PFSK-1 (cell line): ENCODE results near the gene HSD17B11.

ENCODE experiments used
- FOXP2 ChIP-seq: optimal IDR thresholded peaks from 2 replicates; pipeline ENCODE3; 2011; ENCODE audit warnings: borderline replicate concordance, control low read depth, inconsistent platforms; ENCODE audit not compliant: insufficient read depth; ENCODE audit errors: extremely low read length, extremely low read depth
- POLR2AphosphoS5 ChIP-seq: IDR thresholded peaks from 2 replicates; pipeline ENCODE4 v1.6.1; 2012; ENCODE audit warnings: low read depth, mild to moderate bottlenecking, control low read depth, low read length, moderate library complexity
- SIN3A ChIP-seq: IDR thresholded peaks from 2 replicates; pipeline ENCODE4 v1.6.1; 2012; ENCODE audit warnings: mild to moderate bottlenecking, low read length, moderate library complexity, borderline replicate concordance; ENCODE audit not compliant: insufficient read depth
- TAF1 ChIP-seq: IDR thresholded peaks from 2 replicates; pipeline ENCODE4 v1.6.1; 2012; ENCODE audit warnings: low read length, control low read depth, borderline replicate concordance; ENCODE audit not compliant: insufficient read depth
- TF ChIP-seq, protein P1 (sequence below), 2 experiments: IDR thresholded peaks; 2 replicates each; pipeline versions ENCODE4 v1.6.1 to v1.8.0; 2011 to 2012; ENCODE audit warnings: low read depth in 2 of 2, low read length in 2 of 2, control low read depth in 1 of 2, inconsistent platforms in 1 of 2, mild to moderate bottlenecking in 1 of 2, moderate library complexity in 1 of 2; ENCODE audit not compliant: insufficient read depth in 1 of 2

The HSD17B11 gene

GRCh38 chr4:87392183-87392582, 1.2 kb upstream of the HSD17B11 start:
- TF ChIP-seq TAF1 = no peak
- no peak for TF ChIP-seq FOXP2
- TF ChIP-seq, protein P1, sequence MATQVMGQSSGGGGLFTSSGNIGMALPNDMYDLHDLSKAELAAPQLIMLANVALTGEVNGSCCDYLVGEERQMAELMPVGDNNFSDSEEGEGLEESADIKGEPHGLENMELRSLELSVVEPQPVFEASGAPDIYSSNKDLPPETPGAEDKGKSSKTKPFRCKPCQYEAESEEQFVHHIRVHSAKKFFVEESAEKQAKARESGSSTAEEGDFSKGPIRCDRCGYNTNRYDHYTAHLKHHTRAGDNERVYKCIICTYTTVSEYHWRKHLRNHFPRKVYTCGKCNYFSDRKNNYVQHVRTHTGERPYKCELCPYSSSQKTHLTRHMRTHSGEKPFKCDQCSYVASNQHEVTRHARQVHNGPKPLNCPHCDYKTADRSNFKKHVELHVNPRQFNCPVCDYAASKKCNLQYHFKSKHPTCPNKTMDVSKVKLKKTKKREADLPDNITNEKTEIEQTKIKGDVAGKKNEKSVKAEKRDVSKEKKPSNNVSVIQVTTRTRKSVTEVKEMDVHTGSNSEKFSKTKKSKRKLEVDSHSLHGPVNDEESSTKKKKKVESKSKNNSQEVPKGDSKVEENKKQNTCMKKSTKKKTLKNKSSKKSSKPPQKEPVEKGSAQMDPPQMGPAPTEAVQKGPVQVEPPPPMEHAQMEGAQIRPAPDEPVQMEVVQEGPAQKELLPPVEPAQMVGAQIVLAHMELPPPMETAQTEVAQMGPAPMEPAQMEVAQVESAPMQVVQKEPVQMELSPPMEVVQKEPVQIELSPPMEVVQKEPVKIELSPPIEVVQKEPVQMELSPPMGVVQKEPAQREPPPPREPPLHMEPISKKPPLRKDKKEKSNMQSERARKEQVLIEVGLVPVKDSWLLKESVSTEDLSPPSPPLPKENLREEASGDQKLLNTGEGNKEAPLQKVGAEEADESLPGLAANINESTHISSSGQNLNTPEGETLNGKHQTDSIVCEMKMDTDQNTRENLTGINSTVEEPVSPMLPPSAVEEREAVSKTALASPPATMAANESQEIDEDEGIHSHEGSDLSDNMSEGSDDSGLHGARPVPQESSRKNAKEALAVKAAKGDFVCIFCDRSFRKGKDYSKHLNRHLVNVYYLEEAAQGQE (IDR thresholded peaks at IDR 0.05; ENCODE audit: insufficient read depth in 1 of 2, low read depth in 2 of 2, low read length in 2 of 2) = no peak
- TF ChIP-seq POLR2AphosphoS5 = no peak
- no peak for TF ChIP-seq SIN3A

- TF ChIP-seq FOXP2 = no peak
- TF ChIP-seq, protein P1 (IDR thresholded peaks at IDR 0.05; ENCODE audit: insufficient read depth in 1 of 2, low read depth in 2 of 2, low read length in 2 of 2) = no peak
- TF ChIP-seq POLR2AphosphoS5 = no peak
- no peak for TF ChIP-seq TAF1
- TF ChIP-seq SIN3A = no peak
Observed at GRCh38 chr4:87391576-87392054, 627 bp upstream of the HSD17B11 start.

DNA sequence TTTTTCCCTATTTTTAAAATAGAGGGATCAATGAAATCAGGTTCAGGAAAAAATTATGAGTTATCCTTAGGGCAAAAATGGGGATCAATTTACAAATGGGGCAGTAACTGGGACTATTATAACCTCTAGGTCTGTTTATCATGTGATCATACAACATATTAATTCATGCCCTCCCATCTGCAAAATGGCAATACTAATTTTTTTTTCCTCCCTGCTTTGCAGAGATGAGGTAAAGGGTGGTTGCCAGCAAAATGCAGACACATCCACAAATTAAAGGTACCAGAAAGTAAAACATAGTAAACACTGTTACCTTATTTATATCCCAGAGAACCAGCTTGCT, 467 bp downstream of the HSD17B11 start:
- TF ChIP-seq, protein P1 (IDR thresholded peaks at IDR 0.05; ENCODE audit: insufficient read depth in 1 of 2, low read depth in 2 of 2, low read length in 2 of 2) = no peak
- TF ChIP-seq FOXP2 (no peak), POLR2AphosphoS5 (no peak), SIN3A (no peak), TAF1 (no peak)

DNA sequence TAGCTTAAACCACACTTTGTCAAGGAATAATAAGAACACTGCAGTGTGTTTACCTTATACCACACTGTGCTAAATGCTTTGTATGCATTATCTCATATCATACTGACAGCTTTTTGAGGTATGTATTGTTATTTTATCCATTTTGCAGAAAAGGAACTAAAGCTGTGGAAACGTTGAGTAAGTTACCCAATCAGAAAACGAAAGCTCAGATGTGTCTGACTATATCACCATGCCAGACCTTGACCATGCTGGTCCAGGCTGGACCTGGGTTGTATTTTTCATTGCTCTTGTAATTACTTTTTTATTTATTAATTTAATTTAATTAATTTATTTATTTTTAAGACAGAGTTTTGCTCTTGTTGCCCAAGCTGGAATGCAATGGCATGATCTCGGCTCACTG, 2.1 kb downstream of the HSD17B11 start:
- no peak for TF ChIP-seq POLR2AphosphoS5
- TF ChIP-seq TAF1 = no peak
- no peak for TF ChIP-seq FOXP2
- TF ChIP-seq, protein P1 (IDR thresholded peaks at IDR 0.05; ENCODE audit: insufficient read depth in 1 of 2, low read depth in 2 of 2, low read length in 2 of 2) = no peak
- no peak for TF ChIP-seq SIN3A

DNA sequence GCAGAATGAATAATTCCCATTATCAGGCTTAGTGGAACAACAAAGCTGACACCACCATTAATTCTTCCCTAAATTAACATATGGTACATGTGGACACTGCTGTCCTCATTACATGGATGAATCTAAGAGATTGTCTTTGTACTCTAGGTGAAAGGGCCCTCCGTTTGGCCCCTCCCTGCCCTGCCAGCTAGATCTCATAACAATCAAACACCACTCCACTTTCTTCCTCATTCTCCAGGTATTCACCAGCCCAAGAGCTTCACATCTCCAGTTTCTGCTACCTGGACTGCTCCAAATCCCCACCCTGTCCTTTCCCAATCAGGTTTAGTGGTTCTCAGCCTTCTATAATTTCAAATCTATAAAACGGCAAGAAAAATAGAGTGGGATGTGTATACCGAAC, 3.8 kb downstream of the HSD17B11 start:
- TF ChIP-seq, protein P1 (IDR thresholded peaks at IDR 0.05; ENCODE audit: insufficient read depth in 1 of 2, low read depth in 2 of 2, low read length in 2 of 2) = no peak
- TF ChIP-seq TAF1 (no peak), POLR2AphosphoS5 (no peak), FOXP2 (no peak), SIN3A (no peak)
